Activated T-helper 1 cell treated with anti-CD3 and anti-CD28 coated beads, Interleukin-12 subunit alpha, Interleukin-12 subunit beta, Interleukin-2, Interleukin-4 antibody, amounts not matched to agents 30 ng/mL and 10 ng/mL and 1 ng/mL, durations not matched to agents 14 hours and 24 hours and 36 hours (primary cell): ENCODE results near the gene MPRIP. TPM values are rescaled to one million over a fixed set of nuclear protein-coding genes. Genes with fewer than 3 reads are reported as not detected.

Experiments used
- DNase-seq: peaks from one replicate; pipeline ENCODE4 v3.0.0; 2021; ENCODE audit warnings: low spot score
- H3K27ac Mint-ChIP-seq: one replicate; pipeline ENCODE4 v1.8.0; 2021; ENCODE audit warnings: mild to moderate bottlenecking, mixed read lengths
- H3K27me3 Mint-ChIP-seq: one replicate; pipeline ENCODE4 v1.8.0; 2022; ENCODE audit warnings: mild to moderate bottlenecking, moderate library complexity, mixed read lengths; ENCODE audit not compliant: insufficient read depth
- H3K36me3 Mint-ChIP-seq: one replicate; pipeline ENCODE4 v1.8.0; 2021; ENCODE audit warnings: low read depth, mixed read lengths
- H3K4me1 Mint-ChIP-seq: one replicate; pipeline ENCODE4 v1.8.0; 2021; ENCODE audit warnings: low read depth, mixed read lengths
- H3K4me3 Mint-ChIP-seq: one replicate; pipeline ENCODE4 v1.8.0; 2021; ENCODE audit warnings: mild to moderate bottlenecking, moderate library complexity, mixed read lengths
- H3K9me3 Mint-ChIP-seq: one replicate; pipeline ENCODE4 v1.8.0; 2021; ENCODE audit warnings: mixed read lengths
- intact Hi-C: fragments of 100-400 bp; cut with micrococcal nuclease; formaldehyde crosslinking; loops from one replicate; pipeline ENCODE4 v1.15.1; 2024
- total RNA-seq: library from RNA; stranded (reverse); gene quantifications from 2 replicates; pipeline ENCODE4 v1.2.3, GENCODE V29; 2022

Gene MPRIP
- total RNA-seq, 1 donor from 2014 or later: 175 TPM

GRCh38 chr17:17054636-17055035 lies 12.4 kb downstream of the MPRIP start:
- no peaks in the 10 kb centered on the region for H3K27me3 Mint-ChIP-seq
- H3K27ac Mint-ChIP-seq: no peak overlapping the region
- intact Hi-C loops: no loop called here
- H3K4me3 Mint-ChIP-seq: no peak overlapping the region
- H3K4me1 Mint-ChIP-seq: peaks cover 17% of the 10 kb centered on the region
- no peak for DNase-seq
- H3K9me3 Mint-ChIP-seq: no peaks in the 10 kb centered on the region
- H3K36me3 Mint-ChIP-seq: no peaks in the 10 kb centered on the region

GRCh38 chr17:17055286-17056155 lies 13.3 kb downstream of the MPRIP start:
- Mint-ChIP-seq H3K27me3 (no peaks in the 10 kb centered on the region), H3K4me3 (no peak overlapping the region)
- intact Hi-C loops: no loop called here

GRCh38 chr17:17056156-17056539 lies 13.9 kb downstream of the MPRIP start:
- H3K4me1 Mint-ChIP-seq: peaks cover 17% of the 10 kb centered on the region
- H3K36me3 Mint-ChIP-seq: no peaks in the 10 kb centered on the region
- H3K4me3 Mint-ChIP-seq: no peak overlapping the region

More at GRCh38 chr17:17055286-17056155, 13.3 kb downstream of the MPRIP start:
- Mint-ChIP-seq H3K9me3 (no peaks in the 10 kb centered on the region), H3K36me3 (no peaks in the 10 kb centered on the region), H3K4me1 (peaks cover 17% of the 10 kb centered on the region), H3K27ac (no peak overlapping the region)
- no peak for DNase-seq

GRCh38 chr17:17057057-17057551 lies 14.8 kb downstream of the MPRIP start:
- Mint-ChIP-seq H3K27ac (no peak overlapping the region), H3K36me3 (no peaks in the 10 kb centered on the region), H3K4me3 (no peak overlapping the region), H3K27me3 (no peaks in the 10 kb centered on the region), H3K9me3 (no peaks in the 10 kb centered on the region), H3K4me1 (peaks cover 17% of the 10 kb centered on the region)
- DNase-seq: no peak
- intact Hi-C loops: no loop called here

More at GRCh38 chr17:17056156-17056539, 13.9 kb downstream of the MPRIP start:
- no peak overlapping the region for H3K27ac Mint-ChIP-seq
- DNase-seq: no peak
- H3K9me3 Mint-ChIP-seq: no peaks in the 10 kb centered on the region
- intact Hi-C loops: no loop called here
- H3K27me3 Mint-ChIP-seq: no peaks in the 10 kb centered on the region

GRCh38 chr17:17058304-17058703 lies 16.0 kb downstream of the MPRIP start:
- no peak overlapping the region for H3K4me3 Mint-ChIP-seq
- H3K36me3 Mint-ChIP-seq: no peaks in the 10 kb centered on the region
- intact Hi-C loops: no loop called here
- no peaks in the 10 kb centered on the region for H3K27me3 Mint-ChIP-seq
- H3K27ac Mint-ChIP-seq: no peak overlapping the region
- DNase-seq: no peak
- H3K4me1 Mint-ChIP-seq: peaks cover 14% of the 10 kb centered on the region
- H3K9me3 Mint-ChIP-seq: no peaks in the 10 kb centered on the region

- intact Hi-C loops: no loop called here
- peaks cover 13% of the 10 kb centered on the region for H3K4me1 Mint-ChIP-seq
- no peaks in the 10 kb centered on the region for H3K36me3 Mint-ChIP-seq
- H3K9me3 Mint-ChIP-seq: no peaks in the 10 kb centered on the region
- H3K27me3 Mint-ChIP-seq: no peaks in the 10 kb centered on the region
- H3K4me3 Mint-ChIP-seq: no peak overlapping the region
- no peak for DNase-seq
- H3K27ac Mint-ChIP-seq: no peak overlapping the region
Observed at GRCh38 chr17:17059301-17059890, 17.1 kb downstream of the MPRIP start.

GRCh38 chr17:17060001-17060922 lies 18.0 kb downstream of the MPRIP start:
- Mint-ChIP-seq H3K4me1 (peaks cover 15% of the 10 kb centered on the region), H3K27me3 (no peaks in the 10 kb centered on the region), H3K4me3 (no peak overlapping the region), H3K27ac (no peak overlapping the region), H3K9me3 (no peaks in the 10 kb centered on the region), H3K36me3 (no peaks in the 10 kb centered on the region)
- DNase-seq: no peak
- intact Hi-C loops: no loop called here

GRCh38 chr17:17060930-17061329 lies 18.7 kb downstream of the MPRIP start:
- intact Hi-C loops: no loop called here
- Mint-ChIP-seq H3K36me3 (no peaks in the 10 kb centered on the region), H3K4me3 (no peak overlapping the region), H3K27me3 (no peaks in the 10 kb centered on the region), H3K27ac (no peak overlapping the region), H3K9me3 (no peaks in the 10 kb centered on the region), H3K4me1 (peaks cover 21% of the 10 kb centered on the region)
- no peak for DNase-seq

- Mint-ChIP-seq H3K9me3 (no peaks in the 10 kb centered on the region), H3K4me1 (peaks cover 21% of the 10 kb centered on the region), H3K27ac (no peak overlapping the region), H3K4me3 (no peak overlapping the region), H3K36me3 (no peaks in the 10 kb centered on the region), H3K27me3 (no peaks in the 10 kb centered on the region)
- intact Hi-C loops: no loop called here
- DNase-seq: no peak
Observed at GRCh38 chr17:17061516-17061915, 19.3 kb downstream of the MPRIP start.

- H3K27me3 Mint-ChIP-seq: no peaks in the 10 kb centered on the region
- H3K4me1 Mint-ChIP-seq: peaks cover 21% of the 10 kb centered on the region
- no peaks in the 10 kb centered on the region for H3K9me3 Mint-ChIP-seq
- H3K4me3 Mint-ChIP-seq: no peak overlapping the region
- intact Hi-C loops: no loop called here
- no peaks in the 10 kb centered on the region for H3K36me3 Mint-ChIP-seq
- no peak for DNase-seq
- no peak overlapping the region for H3K27ac Mint-ChIP-seq
Observed at GRCh38 chr17:17062356-17062755, 20.1 kb downstream of the MPRIP start.

- intact Hi-C loops: no loop called here
- no peak for DNase-seq
- no peaks in the 10 kb centered on the region for H3K9me3 Mint-ChIP-seq
- H3K4me1 Mint-ChIP-seq: peaks cover 21% of the 10 kb centered on the region
- H3K27me3 Mint-ChIP-seq: no peaks in the 10 kb centered on the region
- no peak overlapping the region for H3K4me3 Mint-ChIP-seq
- H3K36me3 Mint-ChIP-seq: no peaks in the 10 kb centered on the region
- H3K27ac Mint-ChIP-seq: no peak overlapping the region
Observed at GRCh38 chr17:17062866-17063265, 20.6 kb downstream of the MPRIP start.

GRCh38 chr17:17063546-17064122 lies 21.4 kb downstream of the MPRIP start:
- Mint-ChIP-seq H3K4me1 (peaks cover 21% of the 10 kb centered on the region), H3K36me3 (no peaks in the 10 kb centered on the region), H3K27me3 (no peaks in the 10 kb centered on the region), H3K27ac (no peak overlapping the region), H3K9me3 (no peaks in the 10 kb centered on the region), H3K4me3 (no peak overlapping the region)
- intact Hi-C loops: no loop called here
- no peak for DNase-seq
